GM18909 (cell line): ENCODE data around the gene PIR.
A peak's percentile ranks its signal among the peaks of the same experiment; 100 is the strongest.

Experiments
- ATAC-seq: cut with Tn5 transposase; IDR thresholded peaks from one replicate; pipeline ENCODE4 v1.9.1; 2021; ENCODE audit warnings: mild to moderate bottlenecking; ENCODE audit not compliant: unreplicated experiment, poor library complexity

Gene PIR

DNA sequence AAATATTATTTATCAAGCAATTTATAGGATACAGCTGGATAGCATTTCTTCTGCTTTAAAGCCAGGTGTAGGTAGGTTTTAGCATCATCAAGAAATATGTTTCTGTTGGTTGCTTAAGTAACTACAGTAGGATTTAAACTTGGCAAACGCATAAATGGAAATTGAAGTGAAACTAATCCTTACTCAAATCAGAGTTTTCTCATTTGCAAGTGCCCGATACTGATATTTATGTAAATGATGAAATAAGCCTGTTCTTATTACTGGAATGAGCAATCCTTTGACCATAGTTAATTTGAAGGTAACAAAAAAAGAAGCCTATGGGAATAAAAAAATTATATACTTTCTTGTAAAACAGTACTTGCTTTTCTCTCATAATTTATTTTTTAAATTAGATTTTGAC is 134.6 kb downstream of the PIR start:
- ATAC-seq, result no peak

DNA sequence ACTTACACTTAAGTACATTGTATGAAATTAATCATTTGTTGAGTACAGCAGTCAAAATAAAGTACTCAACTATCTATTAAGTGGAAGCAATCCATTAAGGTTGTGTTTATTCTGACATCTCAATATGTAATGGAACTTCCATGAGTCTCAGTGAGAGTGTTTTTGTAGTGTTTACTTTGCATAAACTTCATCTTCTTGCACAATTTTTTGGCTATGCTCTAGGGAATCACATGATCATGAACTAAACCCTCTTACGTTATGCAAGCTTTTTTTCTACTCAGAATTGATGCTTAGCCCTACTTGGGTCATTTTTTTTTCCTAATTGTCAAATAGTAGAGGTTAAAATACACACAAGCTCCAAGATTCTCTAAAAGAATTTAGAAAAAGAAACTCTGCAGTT is 136.7 kb downstream of the PIR start:
- ATAC-seq, result no peak

- no peak for ATAC-seq
Measured at GRCh38 chrX:15350329-15350996, 142.7 kb downstream of the PIR start.

GRCh38 chrX:15349046-15349445 is 144.1 kb downstream of the PIR start:
- no peak for ATAC-seq

DNA sequence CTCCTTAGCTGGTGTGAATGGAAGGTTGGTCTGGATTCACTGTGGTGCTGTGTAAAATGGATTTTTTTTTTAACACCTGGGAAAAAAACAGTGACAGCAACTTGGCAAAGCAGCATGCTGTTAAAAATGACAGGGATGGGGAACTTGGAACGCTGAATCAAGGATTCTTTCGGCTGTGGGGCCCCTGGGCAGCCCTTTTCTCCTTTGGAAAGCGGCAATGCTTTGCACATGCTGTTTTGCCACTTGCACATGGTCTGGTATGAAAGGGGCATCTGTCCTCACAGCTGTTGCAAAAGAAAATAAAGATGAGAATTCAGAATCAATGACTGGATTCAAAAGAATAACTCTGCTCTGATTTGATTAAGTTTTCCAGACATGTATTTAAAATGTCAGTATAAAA is 147.2 kb downstream of the PIR start:
- no peak for ATAC-seq

DNA sequence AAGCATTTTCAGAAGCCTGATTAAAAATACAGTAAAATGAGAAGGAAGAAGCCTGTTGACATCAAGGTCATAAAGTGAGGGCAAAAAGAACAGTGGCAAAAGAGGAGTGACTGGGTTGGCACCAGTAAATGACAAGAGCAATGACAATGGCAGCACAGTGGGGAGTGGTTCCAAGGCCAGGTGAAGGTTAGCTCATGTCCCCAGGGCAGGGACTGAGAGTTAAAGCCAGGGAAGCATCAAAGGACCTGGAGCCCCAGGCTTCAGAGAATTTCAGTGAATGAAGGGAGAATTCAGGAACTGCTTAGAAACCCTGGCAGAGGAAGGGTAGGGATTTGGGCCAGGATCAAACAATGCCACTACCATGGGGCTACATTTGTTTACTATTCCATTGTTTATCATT is 149.0 kb downstream of the PIR start:
- ATAC-seq, result no peak

GRCh38 chrX:15343075-15343476 is 150.1 kb downstream of the PIR start:
- ATAC-seq, result no peak

GRCh38 chrX:15340867-15341266 is 152.3 kb downstream of the PIR start:
- ATAC-seq, result no peak

DNA sequence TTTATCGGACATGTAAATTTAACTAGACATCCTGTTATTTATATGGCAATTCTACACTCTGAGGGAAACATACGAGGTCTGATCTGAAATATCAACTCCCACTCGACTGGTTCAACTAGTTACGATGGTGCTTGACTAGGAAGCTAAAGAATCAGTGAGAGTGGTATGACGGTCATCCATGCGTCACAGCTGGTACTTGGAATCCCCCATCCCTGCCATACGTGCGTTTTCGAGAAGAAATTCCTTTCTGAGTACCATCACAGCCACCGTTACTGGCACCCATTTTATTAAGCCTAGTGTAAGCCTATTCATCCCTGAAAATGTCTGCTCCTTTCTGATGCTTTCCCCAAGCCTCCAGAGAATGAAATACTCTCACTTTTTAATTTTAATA is 157.1 kb downstream of the PIR start:
- no peak for ATAC-seq

DNA sequence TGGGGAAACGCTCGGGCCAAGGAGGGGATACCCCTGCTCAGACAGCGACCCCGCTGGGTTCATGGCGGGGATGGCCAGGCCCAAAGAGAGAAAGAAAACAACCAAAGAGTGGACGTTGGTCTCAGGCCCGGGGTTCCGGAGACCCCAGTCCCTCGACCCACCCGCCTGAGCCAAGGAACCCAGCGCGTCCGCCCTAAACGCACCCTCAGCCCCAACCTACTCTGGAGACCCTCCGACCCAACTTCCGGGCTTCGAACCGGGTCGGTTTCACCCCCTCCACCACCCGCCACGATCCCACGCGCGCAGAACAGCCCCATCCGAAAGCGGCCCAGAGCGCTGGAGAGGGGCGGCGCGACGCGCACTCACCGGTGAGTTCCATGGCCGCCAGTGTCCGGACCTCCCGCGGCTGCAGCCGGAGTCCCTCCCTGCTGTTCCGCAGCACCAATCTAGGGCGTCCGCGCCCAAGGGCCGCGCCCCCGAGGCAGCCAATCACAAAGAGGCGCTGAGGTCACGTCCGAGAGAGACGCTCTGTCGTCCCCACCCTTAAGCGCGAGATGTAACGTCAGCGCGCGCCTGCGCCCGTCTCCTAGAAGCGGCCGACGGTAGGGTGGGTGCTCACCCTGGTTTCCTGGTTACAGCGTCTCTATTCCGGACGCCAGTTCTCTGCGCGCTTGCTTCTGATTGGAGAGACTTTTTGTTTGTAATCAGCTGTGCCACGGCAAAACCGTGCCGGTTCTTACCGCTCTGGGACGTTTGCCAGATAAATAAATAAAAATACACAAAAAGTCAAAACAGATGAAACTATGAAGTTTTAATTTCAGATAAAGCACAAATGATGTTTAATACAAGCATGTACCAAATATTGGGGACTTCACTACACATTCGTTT is 157.8 kb downstream of the PIR start, which contains the start of gene PIGA:
PIGA (minus strand) TSS at position 389 of the 888 bp plus-strand sequence. CDS start 3,593 bp downstream, outside the sequence.
- ATAC-seq, result peak; percentile 99
